LNCaP clone FGC (cell line): ENCODE measurements around the gene SMC4.

Experiments
- DNase-seq: peaks from one replicate; pipeline ENCODE4 v3.0.0-alpha.2; 2011; ENCODE audit warnings: low read depth
- H3K4me3 ChIP-seq: 2 replicates; pipeline ENCODE4 v1.5.1; 2011; ENCODE audit warnings: mild to moderate bottlenecking, low read depth, low read length, control low read depth
- CTCF ChIP-seq: IDR thresholded peaks from 2 replicates; pipeline ENCODE4 v1.5.1; 2012; ENCODE audit warnings: mild to moderate bottlenecking; ENCODE audit not compliant: control insufficient read depth, insufficient read depth; ENCODE audit errors: extremely low read depth

Gene SMC4

GRCh38 chr3:160395297-160395696 lies 4.2 kb upstream of the SMC4 start:
- no peak for TF ChIP-seq CTCF
- no peak overlapping the region for H3K4me3 ChIP-seq
- DNase-seq, result no peak

DNA sequence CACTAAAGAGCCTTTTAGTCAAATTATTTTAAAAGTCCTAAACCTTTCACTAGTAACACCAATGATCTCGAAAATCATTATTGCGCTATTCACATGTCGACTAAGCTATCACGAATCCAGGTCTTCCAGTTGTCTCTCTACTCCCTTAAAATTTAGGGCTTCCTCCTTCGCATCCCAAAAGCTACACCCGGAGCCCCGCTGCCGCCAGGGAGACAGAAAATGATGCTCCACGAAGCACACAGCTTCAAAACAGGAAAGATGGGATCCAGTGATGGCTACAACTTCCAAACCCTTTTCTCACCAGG lies 678 bp upstream of the SMC4 start:
- peak overlapping the region; percentile 93 for H3K4me3 ChIP-seq
- DNase-seq, result no peak
- TF ChIP-seq CTCF, result no peak

- TF ChIP-seq CTCF, result no peak
- H3K4me3 ChIP-seq, result peak overlapping the region; percentile 93
- no peak for DNase-seq
These were observed 716 bp downstream of the SMC4 start for GRCh38 chr3:160400030-160400701.

DNA sequence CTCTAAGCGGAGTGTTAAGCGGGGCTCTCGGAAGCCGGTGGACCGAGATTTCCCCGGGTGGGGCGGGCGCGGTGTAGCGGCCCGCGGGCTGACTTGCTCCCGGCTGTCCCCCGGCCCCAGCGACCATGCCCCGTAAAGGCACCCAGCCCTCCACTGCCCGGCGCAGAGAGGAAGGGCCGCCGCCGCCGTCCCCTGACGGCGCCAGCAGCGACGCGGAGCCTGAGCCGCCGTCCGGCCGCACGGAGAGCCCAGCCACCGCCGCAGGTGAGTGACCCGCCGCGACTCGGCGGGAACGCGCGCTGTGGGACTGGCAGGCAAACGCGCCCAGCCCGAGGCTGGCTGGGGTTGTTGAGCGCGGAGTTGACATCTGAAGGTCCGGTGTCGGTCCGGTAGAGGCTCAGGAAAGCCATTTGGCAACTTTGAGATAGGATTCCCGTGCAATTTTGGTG lies 1.3 kb downstream of the SMC4 start:
- no peak for DNase-seq
- no peak for TF ChIP-seq CTCF
- peak overlapping the region; percentile 93 for H3K4me3 ChIP-seq

DNA sequence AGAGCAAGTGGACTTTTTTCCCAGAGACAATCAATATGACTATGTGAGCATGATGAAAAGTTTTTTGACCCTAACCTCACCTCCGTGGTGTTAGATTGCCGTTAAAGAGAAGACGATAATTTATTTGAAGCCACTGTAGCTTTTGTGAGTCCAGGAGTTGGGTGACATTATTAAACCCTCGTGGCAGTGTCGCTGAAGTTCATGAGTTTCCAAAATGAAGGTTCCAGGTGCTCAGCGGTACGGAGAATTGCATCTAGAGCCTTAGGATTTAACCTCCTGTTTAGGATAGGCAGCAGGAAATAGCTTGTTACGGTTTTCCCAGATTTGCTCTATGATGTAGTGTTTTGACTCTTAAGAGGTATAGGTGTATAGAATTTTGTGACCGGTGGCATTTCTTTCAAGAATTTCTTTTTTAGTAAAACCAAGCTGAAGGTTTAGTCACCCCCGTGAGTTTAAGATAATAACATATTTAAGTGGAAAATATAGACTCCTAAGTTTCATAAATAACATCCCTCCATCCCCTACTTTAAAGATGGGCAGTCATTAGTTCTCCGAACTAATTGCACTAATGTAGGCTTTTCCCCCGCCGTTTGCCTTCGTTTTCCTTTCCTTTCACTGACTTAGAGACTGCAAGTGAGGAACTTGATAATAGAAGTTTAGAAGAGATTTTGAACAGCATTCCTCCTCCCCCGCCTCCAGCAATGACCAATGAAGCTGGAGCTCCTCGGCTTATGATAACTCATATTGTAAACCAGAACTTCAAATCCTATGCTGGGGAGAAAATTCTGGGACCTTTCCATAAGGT lies 2.0 kb downstream of the SMC4 start:
- no peak for TF ChIP-seq CTCF
- no peak for DNase-seq
- peak overlapping the region; percentile 93 for H3K4me3 ChIP-seq

- DNase-seq, result no peak
- no peak for TF ChIP-seq CTCF
- peak overlapping the region; percentile 93 for H3K4me3 ChIP-seq
These were observed 3.0 kb downstream of the SMC4 start for GRCh38 chr3:160402221-160403027.
